ENCODE measurements around the gene EPHA2. TPM values are rescaled to one million over a fixed set of nuclear protein-coding genes. Genes with fewer than 3 reads are reported as not detected.

EPHA2 gene
- total RNA-seq, 1 donor from 2014 or later, result 42.7 TPM

DNA sequence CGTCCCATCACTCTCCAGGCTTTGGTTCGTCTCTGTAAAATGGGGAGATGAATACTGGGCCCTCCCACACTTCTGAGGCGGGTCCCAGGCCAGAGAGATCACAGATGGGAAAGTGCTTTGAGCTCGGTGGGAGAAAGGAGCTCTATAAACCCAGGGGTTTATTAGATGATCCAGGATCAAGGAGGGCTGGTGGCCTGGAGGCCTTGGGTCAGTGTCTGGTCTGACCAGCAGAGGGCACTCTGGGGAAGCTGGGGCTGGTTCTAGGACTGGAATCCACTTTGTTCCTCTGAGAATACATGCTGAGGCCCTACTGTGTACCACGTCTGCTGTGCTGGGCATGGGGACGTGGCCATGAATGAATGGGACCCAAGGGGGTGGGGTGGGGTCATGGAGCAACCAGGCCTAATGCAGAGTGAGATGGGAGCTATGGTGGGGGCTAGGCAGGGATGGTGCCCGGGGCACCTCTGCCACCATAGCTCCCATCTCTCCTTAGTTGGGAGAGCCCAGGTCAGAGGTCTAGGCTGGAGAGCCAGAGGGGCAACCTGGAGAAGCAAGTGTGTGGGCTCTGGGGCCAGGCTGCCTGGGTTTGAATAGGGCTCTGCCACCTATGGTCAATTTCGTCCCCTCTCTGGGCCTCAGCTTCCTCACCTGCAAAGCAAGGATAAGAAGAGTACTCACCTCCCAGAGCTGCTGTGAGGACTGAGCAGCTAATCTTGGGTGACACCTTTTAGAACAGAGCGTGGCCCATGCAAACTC is 73.4 kb downstream of the EPHA2 start:
- no peak overlapping the region for H3K4me3 ChIP-seq
- peaks cover 0 to 2% of the 10 kb centered on the region in 2 donors for H3K4me1 ChIP-seq
- DNase-seq (ENCODE audit: low spot score in 2 of 2), result peak in 1 of 2 donors; percentile 78
- H3K9me3 ChIP-seq, result no peaks in the 10 kb centered on the region
- TF ChIP-seq, protein P1, sequence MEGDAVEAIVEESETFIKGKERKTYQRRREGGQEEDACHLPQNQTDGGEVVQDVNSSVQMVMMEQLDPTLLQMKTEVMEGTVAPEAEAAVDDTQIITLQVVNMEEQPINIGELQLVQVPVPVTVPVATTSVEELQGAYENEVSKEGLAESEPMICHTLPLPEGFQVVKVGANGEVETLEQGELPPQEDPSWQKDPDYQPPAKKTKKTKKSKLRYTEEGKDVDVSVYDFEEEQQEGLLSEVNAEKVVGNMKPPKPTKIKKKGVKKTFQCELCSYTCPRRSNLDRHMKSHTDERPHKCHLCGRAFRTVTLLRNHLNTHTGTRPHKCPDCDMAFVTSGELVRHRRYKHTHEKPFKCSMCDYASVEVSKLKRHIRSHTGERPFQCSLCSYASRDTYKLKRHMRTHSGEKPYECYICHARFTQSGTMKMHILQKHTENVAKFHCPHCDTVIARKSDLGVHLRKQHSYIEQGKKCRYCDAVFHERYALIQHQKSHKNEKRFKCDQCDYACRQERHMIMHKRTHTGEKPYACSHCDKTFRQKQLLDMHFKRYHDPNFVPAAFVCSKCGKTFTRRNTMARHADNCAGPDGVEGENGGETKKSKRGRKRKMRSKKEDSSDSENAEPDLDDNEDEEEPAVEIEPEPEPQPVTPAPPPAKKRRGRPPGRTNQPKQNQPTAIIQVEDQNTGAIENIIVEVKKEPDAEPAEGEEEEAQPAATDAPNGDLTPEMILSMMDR (IDR thresholded peaks at IDR 0.05), result peak; percentile 81 to 88 (median 82)
- intact Hi-C loops (cut with DNase I), result loop anchor here (2.0 kb wide), 1 partner anchor 72 kb away; no protein-coding TSS in a partner anchor
- H3K27ac ChIP-seq, result no peak overlapping the region
- H3K27me3 ChIP-seq, result no peaks in the 10 kb centered on the region
- no peaks in the 10 kb centered on the region for H3K36me3 ChIP-seq

DNA sequence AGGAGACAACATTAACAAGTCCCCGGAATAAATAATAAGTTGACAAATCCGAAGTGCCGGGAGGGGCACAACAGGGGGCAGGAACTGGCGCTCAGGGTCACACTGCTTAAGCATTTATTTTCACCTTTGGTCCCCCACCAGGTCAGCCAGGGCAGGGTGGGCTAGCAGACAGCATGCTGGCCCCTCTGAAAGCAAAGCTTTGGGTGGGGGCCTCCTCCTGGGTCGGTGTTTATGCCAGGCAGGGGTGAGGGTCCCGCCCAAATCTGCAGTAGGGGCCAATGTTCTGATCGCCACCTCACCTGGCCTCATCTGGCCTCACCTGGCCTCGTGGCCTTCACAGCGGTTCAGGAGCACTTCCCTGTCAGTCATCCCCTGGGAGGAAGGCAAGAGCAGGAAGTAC is 74.2 kb downstream of the EPHA2 start:
- Histone ChIP-seq H3K27me3 (no peaks in the 10 kb centered on the region), H3K4me1 (peaks cover 0 to 2% of the 10 kb centered on the region in 2 donors), H3K27ac (no peak overlapping the region), H3K4me3 (no peak overlapping the region), H3K9me3 (no peaks in the 10 kb centered on the region), H3K36me3 (no peaks in the 10 kb centered on the region)
- intact Hi-C loops (cut with DNase I), result loop anchor here (2.0 kb wide), 1 partner anchor 73 kb away; no protein-coding TSS in a partner anchor
- DNase-seq (ENCODE audit: low spot score in 2 of 2), result no peak
- TF ChIP-seq, protein P1 (IDR thresholded peaks at IDR 0.05), result no peak

DNA sequence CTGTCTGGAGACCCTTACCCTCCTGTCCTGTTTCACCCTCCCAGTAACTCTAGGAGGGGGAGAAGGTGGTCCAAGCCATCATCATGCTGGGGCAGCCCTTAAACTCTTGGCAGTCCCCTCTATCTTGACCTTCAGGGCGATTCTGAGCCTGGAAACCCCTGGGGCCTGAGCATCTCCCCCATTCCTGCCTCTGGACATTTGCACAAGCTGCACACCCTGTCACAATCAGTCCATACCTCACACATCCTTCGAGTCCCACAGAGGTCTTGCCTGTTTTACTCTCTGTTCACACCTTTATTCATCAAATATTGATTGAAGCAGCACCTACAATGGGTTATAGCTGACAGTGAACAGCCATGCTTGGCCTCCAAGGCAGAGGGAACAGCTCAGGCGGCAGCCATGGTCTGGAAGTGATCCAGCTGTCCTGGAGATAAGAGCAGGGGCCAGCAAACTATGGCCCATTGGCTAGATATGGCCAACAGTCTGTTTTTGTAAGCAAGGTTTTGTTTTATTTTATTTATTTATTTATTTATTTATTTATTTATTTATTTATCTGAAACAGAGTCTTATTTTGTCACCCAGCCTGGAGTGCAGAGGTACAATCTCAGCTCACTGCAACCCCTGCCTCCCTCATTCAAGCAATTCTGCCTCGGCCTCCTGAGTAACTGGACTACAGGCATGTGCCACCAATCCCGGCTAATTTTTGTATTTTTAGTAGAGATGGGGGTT is 75.3 kb downstream of the EPHA2 start:
- DNase-seq (ENCODE audit: low spot score in 2 of 2), result no peak
- no peak overlapping the region for H3K4me3 ChIP-seq
- intact Hi-C loops (cut with DNase I), result no loop called here

DNA sequence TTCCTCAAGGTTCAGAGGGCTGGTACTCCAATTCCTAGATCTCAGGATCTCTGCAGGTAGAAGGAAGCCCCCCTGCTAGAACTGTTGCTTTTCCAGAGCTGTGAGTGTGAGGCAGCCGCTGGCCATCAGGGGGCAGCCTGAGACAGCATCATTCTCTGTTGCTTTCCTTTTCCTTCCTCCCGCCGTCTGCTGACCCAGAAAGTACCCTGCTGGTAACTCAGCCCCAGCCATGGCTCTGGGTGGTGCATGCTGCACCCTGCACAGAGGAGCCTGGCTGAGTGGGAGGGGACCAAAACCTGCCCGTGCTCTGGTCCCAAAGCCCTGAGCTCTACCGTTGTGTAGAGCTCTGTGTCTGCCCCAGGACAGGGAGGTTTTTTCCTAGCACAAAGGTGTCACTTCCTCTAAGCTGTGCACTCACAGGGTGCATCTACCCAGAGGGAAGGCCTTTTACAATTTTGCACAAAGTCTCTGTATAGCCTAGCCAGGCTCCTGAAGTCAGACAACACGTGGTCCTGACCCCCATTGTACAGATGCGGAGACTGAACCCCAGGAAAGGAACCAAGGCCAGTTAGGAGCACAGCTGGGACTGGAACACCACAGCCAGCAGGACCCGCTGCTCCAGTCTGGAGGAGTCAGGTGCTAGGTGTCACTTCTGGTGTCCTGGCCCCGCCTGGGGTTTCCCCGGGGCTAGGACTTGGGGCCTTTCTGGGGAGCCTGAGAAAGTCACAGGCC is 76.8 kb downstream of the EPHA2 start:
- no peaks in the 10 kb centered on the region for H3K36me3 ChIP-seq
- H3K27ac ChIP-seq, result peak overlapping the region in 1 of 2 donors; percentile 19
- H3K4me3 ChIP-seq, result no peak overlapping the region
- peak in 1 of 2 donors; percentile 90 for DNase-seq (ENCODE audit: low spot score in 2 of 2)
- no peaks in the 10 kb centered on the region for H3K9me3 ChIP-seq
- peaks cover 8 to 15% of the 10 kb centered on the region in 2 donors for H3K4me1 ChIP-seq
- TF ChIP-seq, protein P1 (IDR thresholded peaks at IDR 0.05), result peak; percentile 88 to 97 (median 92)
- no peaks in the 10 kb centered on the region for H3K27me3 ChIP-seq
- intact Hi-C loops (cut with DNase I), result loop anchor here (1.0 to 5.0 kb wide), 3 partner anchors 108 to 288 kb away; partner anchors contain the start of gene SZRD1

More for the DNA sequence above, 75.3 kb downstream of the EPHA2 start:
- TF ChIP-seq, protein P1 (IDR thresholded peaks at IDR 0.05), result no peak
- H3K9me3 ChIP-seq, result no peaks in the 10 kb centered on the region
- H3K27ac ChIP-seq, result no peak overlapping the region
- peaks cover 2 to 4% of the 10 kb centered on the region in 2 donors for H3K4me1 ChIP-seq
- no peaks in the 10 kb centered on the region for H3K27me3 ChIP-seq
- no peaks in the 10 kb centered on the region for H3K36me3 ChIP-seq
